Transverse colon (tissue), 4 donors: Measurements from ENCODE around the gene ESX1. TPM values are rescaled to one million over a fixed set of nuclear protein-coding genes. Genes with fewer than 3 reads are reported as not detected.
"Not testable (repeated sequence)": the region's sequence is repeated elsewhere in the genome, so short reads cannot be mapped to it uniquely, and the experiment has no call there.

Experiments
- DNase-seq: peaks from one replicate; pipeline ENCODE4 v3.0.0-alpha.2; 2019
- H3K27ac ChIP-seq, 4 donors: fragments of 200-600 bp; sonication (generic); 2 replicates each; pipeline ENCODE4 v1.5.1; 2016 to 2018; ENCODE audit warnings: inconsistent platforms in 4 of 4
- H3K27me3 ChIP-seq: fragments of 200-600 bp; sonication (generic); 2 replicates; pipeline ENCODE4 v1.5.1; 2017; ENCODE audit warnings: inconsistent platforms
- H3K36me3 ChIP-seq, 4 donors: fragments of 200-600 bp; sonication (generic); 2 replicates each; pipeline ENCODE4 v1.5.1; 2017 to 2019; ENCODE audit warnings: inconsistent platforms in 4 of 4
- H3K4me1 ChIP-seq, 4 donors: fragments of 200-600 bp; sonication (generic); 2 replicates each; pipeline ENCODE4 v1.5.1; 2017 to 2020; ENCODE audit warnings: inconsistent platforms in 4 of 4
- H3K4me3 ChIP-seq, 4 donors: fragments of 200-600 bp; sonication (generic); 1 replicate in 1 of 4; 2 replicates in 3 of 4; pipeline versions ENCODE4 v1.5.1 to v1.6.1; 2017 to 2019; ENCODE audit warnings: inconsistent platforms in 4 of 4
- H3K9me3 ChIP-seq, 2 donors: fragments of 200-600 bp; sonication (generic); 2 replicates each; pipeline ENCODE4 v1.5.1; 2017 to 2019; ENCODE audit warnings: inconsistent platforms in 2 of 2
- CTCF ChIP-seq, 5 experiments: fragments of 200-600 bp in 3 of 5; fragments of 450-650 bp in 2 of 5; sonication (generic) in 3 of 5; IDR thresholded peaks; 1 replicate in 2 of 5; 2 replicates in 3 of 5; pipeline ENCODE4 v1.5.1; 2016 to 2017; ENCODE audit warnings: antibody characterized with exemption in 5 of 5, inconsistent platforms in 3 of 5, mild to moderate bottlenecking in 2 of 5, moderate library complexity in 1 of 5
- EP300 ChIP-seq: sonication (generic); formaldehyde crosslinking; IDR thresholded peaks from one replicate; pipeline ENCODE4 v1.6.1; 2017; ENCODE audit warnings: antibody characterized with exemption, low read depth
- POLR2A ChIP-seq: fragments of 450-650 bp; IDR thresholded peaks from one replicate; pipeline ENCODE4 v1.6.1; 2016; ENCODE audit warnings: antibody characterized with exemption, mild to moderate bottlenecking, moderate library complexity
- POLR2AphosphoS5 ChIP-seq, 3 donors: sonication (generic); formaldehyde crosslinking; IDR thresholded peaks; one replicate each; pipeline ENCODE4 v1.6.1; 2016; ENCODE audit warnings: antibody characterized with exemption in 3 of 3
- WGBS, 2 donors: methylation state at CpG; one replicate each; pipeline ENCODE4 v1.1.5; 2018; ENCODE audit warnings: low coverage in 1 of 2; 5-methylcytosine and 5-hydroxymethylcytosine counted together
- in situ Hi-C, 4 donors: fragments of 200-750 bp; cut with MboI; loops; one replicate each; pipeline versions ENCODE4 v1.15.0 to v1.15.1; 2017; ENCODE audit warnings: low sequenced_read_pairs in 3 of 4, low pct_ligation_motif_present in 1 of 4, low pct_unique_long_range_greater_than_20kb in 1 of 4
- intact Hi-C: fragments of 100-400 bp; cut with DNase I; formaldehyde crosslinking; loops from one replicate; pipeline ENCODE4 v1.15.1; 2023; ENCODE audit warnings: low total_unique reads
- total RNA-seq, 4 donors: library from RNA; depleted of rRNA; stranded (reverse); fragments of >200 nt; gene quantifications; one replicate each; pipeline ENCODE4 v1.1.0, GENCODE V29; 2016

ESX1 gene
- total RNA-seq, 4 donors from 2014 or later = not detected

GRCh38 chrX:104250470-104250869 lies 4.3 kb downstream of the ESX1 start:
- no peaks in the 10 kb centered on the region for H3K9me3 ChIP-seq
- WGBS, 2 donors = 88% methylated on average over 13 of the region's 17 CpGs; no CpG with 5 or more reads in 1 of the 2 donors
- no peak overlapping the region for H3K4me3 ChIP-seq
- intact Hi-C loops = no loop called here
- no peak for DNase-seq
- no peaks in the 10 kb centered on the region for H3K36me3 ChIP-seq
- H3K27ac ChIP-seq = no peak overlapping the region
- in situ Hi-C loops = no loop called here
- H3K27me3 ChIP-seq = peaks cover 30% of the 10 kb centered on the region
- H3K4me1 ChIP-seq = no peaks in the 10 kb centered on the region
- no peak for TF ChIP-seq POLR2A

GRCh38 chrX:104230060-104230459 lies 24.7 kb downstream of the ESX1 start:
- DNase-seq, intact Hi-C loops, H3K27ac ChIP-seq, in situ Hi-C loops, H3K4me1 ChIP-seq, H3K4me3 ChIP-seq, H3K9me3 ChIP-seq, H3K27me3 ChIP-seq, H3K36me3 ChIP-seq: not testable (repeated sequence)
- WGBS, 2 donors = 88% methylated on average over 10 of the region's 10 CpGs; no CpG with 5 or more reads in 1 of the 2 donors

- Histone ChIP-seq H3K36me3 (no peaks in the 10 kb centered on the region), H3K4me1 (no peaks in the 10 kb centered on the region), H3K4me3 (no peak overlapping the region), H3K9me3 (no peaks in the 10 kb centered on the region), H3K27me3 (no peaks in the 10 kb centered on the region), H3K27ac (no peak overlapping the region)
- DNase-seq = no peak
- in situ Hi-C loops (no loop called here), intact Hi-C loops (no loop called here)
- TF ChIP-seq POLR2A (no peak), POLR2AphosphoS5 (IDR thresholded peaks at IDR 0.05) (no peak), EP300 (no peak), CTCF (IDR thresholded peaks at IDR 0.05) (no peak)
- 50 to 51% methylated on average over 4 to 5 of the region's 5 CpGs for WGBS, 2 donors
Observed at GRCh38 chrX:104211187-104211586, 43.5 kb downstream of the ESX1 start.

- H3K4me3 ChIP-seq = no peak overlapping the region
- DNase-seq = no peak
- 81 to 92% methylated on average over 2 to 5 of the region's 5 CpGs for WGBS, 2 donors
- in situ Hi-C loops = no loop called here
- no peaks in the 10 kb centered on the region for H3K4me1 ChIP-seq
- intact Hi-C loops = no loop called here
- H3K27ac ChIP-seq = no peak overlapping the region
- no peaks in the 10 kb centered on the region for H3K27me3 ChIP-seq
- no peaks in the 10 kb centered on the region for H3K9me3 ChIP-seq
- H3K36me3 ChIP-seq = no peaks in the 10 kb centered on the region
- TF ChIP-seq POLR2A = no peak
- TF ChIP-seq EP300 = no peak
- TF ChIP-seq POLR2AphosphoS5 (IDR thresholded peaks at IDR 0.05) = no peak
- no peak for TF ChIP-seq CTCF (IDR thresholded peaks at IDR 0.05)
Observed at GRCh38 chrX:104205548-104205947, 49.2 kb downstream of the ESX1 start.

Other genes with a start within 250 kb of the ESX1 start
- gene H2BW1, start 241.2 kb downstream of the ESX1 start, total RNA-seq = not detected
- gene H2BW2, start 215.0 kb downstream of the ESX1 start, total RNA-seq = not detected
- gene TMSB15C, start 178.7 kb downstream of the ESX1 start, total RNA-seq = 1 to 10 TPM in 1 of 4 donors, under 1 TPM in 1, not detected in 2; 0.55 to 2.2 TPM
- gene ZCCHC18, start 142.4 kb downstream of the ESX1 start, total RNA-seq = under 1 TPM in 1 of 4 donors, not detected in 3; 0.95 TPM
- 10 to 100 TPM in 2 of 4 donors, not detected in 2; 17.1 to 23.3 TPM for gene SLC25A53, start 97.9 kb downstream of the ESX1 start, total RNA-seq
- 10 to 100 TPM; 10.8 to 37.2 (median 25.4) TPM for gene FAM199X, start 88.5 kb downstream of the ESX1 start, total RNA-seq